DMS53 (cell line): ENCODE data around the gene VEZF1.
A peak's percentile ranks its signal among the peaks of the same experiment; 100 is the strongest.
"Not testable (repeated sequence)": the region's sequence is repeated elsewhere in the genome, so short reads cannot be mapped to it uniquely, and the experiment has no call there.

Source experiments
- DNase-seq: peaks from one replicate; lab custom pipeline; 2025; lab: John Stamatoyannopoulos, UW

Gene VEZF1

DNA sequence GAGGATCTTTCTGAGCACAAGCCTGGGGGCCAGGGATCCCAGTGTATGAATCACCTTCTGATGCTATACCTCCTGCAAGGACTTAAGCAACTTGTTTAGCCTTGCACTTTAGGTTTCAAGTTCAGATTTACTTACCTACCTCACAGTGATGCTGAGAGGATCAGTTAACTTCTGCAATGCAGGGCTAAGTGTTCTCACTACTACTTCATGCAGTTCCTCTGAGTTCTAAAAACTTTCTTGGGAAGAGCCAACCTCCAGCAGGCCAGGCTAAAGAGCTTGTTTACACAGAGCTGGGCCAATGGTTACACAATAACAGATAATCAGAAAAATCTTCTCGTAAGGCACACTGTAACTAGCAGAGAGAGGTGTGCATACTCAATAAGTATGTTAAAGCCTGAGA is 13.0 kb downstream of the VEZF1 start:
- no peak for DNase-seq

DNA sequence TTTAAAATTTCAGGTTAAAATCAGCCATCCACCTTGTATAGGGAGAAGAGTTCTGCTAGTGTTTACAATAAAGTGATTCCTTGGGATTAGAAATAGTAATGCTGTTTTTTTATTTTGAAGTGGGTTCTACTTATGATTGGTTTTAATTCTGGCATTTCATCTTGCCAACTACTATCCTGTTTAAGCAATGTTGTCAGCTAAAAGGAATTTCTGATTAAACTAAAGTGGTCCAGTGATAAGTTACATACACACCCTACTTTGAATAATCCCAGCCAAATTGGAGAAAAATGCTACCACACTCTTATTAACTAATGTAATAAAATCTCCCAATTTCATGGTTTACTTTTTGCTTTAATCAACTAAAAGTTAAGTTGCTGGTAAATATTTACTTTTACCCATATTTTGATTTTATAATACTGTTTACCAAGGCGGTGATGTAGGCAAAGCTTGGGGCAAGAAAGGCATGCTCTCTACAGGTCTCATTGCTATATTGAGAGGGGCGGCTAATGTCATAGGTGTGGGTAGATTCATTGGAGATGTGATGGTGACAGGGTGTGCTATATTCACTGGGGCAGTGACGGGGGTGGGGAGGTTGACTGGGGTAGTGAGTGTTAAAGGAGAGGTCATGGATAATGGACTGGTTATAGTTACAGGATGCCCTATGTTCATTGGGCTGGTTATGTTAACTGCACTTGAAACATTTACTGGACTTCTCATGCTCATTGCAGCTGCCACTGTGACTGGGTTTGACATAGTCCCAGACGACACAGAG is 13.8 kb downstream of the VEZF1 start:
- DNase-seq = not testable (repeated sequence)

DNA sequence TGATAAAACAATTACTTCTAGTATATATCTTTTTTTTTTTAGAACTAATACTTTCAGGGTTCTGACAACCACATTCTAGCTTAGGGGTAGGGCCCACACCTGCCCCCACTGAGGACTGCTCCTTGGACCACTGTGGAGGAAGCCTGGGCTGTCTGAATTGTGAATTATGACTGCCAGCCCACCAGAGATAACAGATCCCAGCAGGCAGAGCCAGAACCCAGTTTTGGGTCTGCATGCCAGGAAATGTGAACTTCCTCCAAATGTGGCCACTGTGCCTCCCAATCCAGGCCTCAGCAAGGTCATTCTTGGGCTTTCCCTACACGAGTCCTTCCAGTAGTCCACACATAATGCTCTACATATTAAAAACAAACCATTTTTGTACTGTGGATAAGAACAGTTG is 15.9 kb downstream of the VEZF1 start:
- DNase-seq = no peak

DNA sequence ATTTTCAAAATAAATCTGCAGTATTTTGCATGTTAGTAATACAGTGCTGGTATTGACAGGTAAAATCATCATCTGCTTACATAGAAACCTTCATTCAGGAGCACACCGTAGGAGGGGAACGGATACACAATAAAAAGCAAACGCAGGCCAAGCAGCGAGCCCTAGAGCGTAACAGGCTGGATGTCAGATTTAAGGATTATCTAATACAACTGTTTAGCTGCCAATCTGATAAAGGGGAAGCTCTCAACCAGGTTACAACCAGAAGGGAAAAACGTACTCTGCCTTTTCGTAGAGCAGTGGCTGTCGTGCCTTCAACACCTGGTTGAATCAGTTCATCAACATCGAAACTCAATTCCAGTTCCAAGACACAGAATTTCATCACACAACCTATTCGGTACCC is 16.5 kb downstream of the VEZF1 start:
- no peak for DNase-seq

DNA sequence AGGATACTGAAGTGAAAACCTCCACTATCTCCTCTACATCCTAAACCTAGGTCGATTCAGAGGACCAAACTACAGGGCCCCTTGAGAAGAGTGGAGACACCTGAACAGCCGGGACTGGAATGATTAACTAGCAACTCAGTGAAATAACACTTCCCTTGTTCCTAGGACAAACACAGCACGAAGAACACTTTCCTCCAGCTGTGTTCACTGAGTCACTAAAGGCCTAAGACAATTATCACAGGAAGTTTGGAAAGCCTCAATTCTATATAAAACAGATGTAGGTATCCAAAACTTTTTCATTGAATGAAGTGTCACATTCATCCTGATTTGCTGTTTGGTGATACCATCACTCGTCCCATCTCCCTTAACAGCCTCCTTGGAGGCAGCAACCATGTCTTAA is 17.3 kb downstream of the VEZF1 start:
- peak; percentile 47 for DNase-seq

DNA sequence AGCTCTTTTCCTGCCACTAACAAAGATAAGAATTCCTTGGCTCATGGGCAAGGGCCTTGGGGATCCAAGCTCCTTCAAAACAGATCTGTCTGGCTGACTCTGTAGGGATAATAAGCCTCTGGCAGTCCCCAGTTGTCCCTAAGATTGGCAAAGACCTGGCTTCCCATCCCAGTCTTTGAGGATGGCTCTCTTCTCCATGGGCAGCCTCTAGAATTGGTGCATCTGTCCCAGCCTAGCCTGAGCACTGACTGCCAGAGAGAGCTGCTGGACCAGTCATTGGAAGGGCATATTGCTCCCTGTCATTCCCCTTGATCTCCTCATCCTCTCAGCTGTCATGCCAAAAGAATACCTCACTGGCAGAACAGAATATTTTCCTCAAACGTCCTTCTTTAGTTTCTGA is 19.6 kb downstream of the VEZF1 start:
- no peak for DNase-seq

DNA sequence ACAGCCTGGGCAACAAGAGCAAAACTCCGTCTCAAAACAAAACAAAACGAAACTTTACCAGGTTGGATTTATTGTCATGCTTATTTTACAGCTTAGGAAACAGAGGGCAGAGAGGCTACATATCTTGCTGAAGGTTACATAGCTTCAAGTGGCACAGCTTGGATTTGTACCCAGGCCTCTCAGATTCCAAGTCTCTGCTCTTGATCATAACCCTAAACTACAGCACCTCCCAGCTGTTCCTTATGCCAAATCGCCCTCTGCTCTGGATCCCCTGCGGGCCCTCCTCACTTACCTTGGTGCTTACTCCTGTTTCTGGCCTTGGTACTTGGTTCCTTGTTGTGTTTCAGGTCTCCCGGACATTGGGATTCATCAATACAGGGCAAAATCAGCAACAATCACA is 21.2 kb downstream of the VEZF1 start:
- no peak for DNase-seq

DNA sequence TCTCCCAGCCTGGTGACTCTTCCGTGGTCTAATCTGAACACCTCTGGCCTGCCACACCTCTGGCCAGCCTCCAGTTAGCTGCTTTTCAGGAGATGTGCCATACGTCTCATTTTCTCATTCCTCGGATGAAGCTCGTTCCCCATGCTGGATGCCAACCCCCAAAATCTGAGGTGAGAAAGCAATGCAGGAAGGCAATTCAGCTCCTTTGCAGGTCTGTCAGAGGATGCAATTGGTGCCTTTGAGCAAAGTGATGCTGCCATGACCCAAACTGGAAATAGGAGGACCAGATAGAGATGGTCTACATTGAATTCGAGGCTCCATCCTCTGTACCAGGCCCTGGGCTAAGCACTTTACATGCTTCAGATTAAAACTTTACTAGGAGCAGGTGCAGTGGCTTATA is 21.8 kb downstream of the VEZF1 start:
- no peak for DNase-seq

DNA sequence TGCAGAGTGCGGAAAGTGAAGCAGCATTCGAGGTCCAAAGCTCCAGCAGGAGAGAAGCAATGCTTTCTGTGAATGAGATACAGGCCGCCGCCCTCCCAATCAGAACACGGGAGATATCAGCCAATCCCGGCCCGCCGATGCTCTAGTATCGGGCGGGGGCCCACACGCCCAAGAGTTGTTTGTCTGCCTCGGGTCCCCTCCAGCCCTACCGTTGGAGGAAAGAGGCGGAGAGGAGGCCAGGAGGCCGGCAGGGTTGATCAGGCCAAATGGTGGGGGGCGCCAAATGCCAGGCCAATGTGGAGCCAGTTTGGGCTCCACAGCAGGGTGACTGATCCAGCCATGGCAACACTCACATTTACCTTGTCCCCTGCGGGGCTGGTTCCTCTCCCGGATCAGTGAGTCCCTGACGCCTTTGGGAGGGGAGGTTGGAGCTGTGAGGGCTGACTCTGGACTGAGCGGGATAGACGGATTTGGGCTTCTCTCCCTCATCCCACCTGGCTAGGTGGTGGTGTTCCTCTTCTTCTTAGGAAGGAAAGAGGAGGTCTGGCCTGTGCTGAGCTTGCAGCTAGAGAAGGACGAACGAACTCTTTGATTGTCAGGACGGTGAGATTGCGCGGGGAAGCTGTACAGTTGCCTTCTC is 22.4 kb downstream of the VEZF1 start:
- no peak for DNase-seq

DNA sequence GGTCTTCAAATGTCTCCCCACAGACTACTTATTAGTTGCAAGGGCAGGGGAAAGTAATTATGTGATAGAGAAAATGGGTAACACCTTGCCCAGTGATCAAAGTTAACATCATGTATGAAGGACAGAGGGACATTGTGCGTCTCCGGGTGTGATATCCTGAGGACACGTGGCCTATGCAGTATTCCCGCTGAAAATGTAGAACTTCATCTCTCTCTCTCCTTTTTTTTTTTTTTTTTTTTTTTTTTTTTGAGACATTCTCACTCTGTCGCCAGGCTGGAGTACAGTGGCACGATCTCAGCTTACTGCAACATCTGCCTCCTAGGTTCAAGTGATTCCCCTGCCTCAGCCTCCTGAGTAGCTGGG is 24.9 kb downstream of the VEZF1 start:
- DNase-seq = no peak

DNA sequence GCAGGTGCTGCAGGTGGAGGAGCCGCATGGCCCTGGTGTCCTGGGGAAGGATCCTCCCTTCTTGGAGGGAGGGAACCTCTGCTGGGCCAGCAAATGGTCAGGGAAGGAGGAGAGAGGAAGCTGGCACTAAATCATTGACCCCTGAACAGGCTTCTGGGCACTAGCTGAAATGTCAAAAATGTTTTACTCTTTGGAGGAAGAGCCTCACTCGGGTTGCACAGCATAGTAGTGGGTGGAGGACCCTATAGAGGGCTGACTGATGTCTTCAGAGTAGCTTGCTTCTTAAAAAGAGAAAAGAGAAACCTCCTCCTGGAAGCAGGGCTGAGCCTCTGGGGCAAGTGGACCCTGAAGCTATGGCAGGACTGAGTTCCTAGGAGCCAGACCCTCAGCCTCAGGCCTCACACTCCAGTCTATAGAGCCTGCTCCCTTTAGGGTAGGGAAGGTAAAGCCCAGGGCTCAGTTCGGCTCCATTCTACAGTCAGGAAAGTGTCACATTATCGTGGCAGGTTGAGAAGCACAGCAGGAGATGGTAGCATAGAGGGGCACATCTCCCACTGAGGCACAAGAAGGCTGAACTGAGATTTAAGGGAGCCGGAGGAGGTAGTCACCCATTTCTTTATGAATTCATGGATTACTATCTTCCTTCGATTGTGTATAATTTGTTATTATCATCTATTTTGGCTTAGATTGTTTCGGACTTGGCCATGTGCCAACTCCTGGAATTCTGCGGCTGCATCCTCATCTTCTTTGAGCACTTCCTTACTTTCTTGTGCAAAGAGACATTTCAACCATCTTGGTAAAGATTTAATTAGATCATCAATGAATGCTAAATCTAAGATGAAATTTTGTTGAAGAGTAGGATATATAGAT is 25.5 kb downstream of the VEZF1 start:
- no peak for DNase-seq

DNA sequence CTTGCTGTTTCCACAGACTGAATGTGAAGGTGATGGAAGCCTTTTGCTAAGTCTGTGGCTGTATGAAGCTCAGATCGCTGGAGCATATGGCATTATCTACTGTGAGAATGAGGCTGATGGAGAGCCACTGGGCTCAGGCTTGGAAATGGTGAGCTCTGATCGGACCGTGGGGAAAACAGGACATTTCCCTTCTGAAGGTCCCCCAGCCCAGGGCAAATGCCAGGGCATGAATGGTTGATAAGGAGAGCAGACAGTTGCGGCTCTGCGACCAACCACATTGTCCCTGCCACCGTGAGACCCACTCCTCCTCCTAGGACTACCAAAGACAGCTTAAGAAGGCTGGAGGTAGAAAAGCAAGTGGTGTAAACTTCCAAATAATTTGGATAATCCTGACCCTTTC is 28.1 kb downstream of the VEZF1 start:
- no peak for DNase-seq

DNA sequence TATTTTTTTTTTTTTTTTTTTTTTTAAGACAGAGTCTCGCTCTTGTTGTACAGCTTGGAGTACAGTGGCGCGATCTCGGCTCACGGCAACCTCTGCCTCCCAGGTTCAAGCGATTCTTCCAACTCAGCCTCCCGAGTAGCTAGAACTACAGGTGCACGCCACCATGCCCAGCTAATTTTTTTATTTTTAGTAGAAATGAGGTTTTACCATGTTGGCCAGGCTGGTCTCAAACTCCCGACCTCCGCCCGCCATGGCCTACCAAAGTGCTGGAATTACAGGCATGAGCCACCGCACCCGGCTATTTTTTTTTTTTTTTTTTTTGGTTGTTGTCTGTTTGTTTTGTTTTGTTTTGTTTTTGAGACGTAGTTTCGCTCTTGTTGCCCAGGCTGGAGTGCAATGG is 29.7 kb downstream of the VEZF1 start:
- not testable (repeated sequence) for DNase-seq

DNA sequence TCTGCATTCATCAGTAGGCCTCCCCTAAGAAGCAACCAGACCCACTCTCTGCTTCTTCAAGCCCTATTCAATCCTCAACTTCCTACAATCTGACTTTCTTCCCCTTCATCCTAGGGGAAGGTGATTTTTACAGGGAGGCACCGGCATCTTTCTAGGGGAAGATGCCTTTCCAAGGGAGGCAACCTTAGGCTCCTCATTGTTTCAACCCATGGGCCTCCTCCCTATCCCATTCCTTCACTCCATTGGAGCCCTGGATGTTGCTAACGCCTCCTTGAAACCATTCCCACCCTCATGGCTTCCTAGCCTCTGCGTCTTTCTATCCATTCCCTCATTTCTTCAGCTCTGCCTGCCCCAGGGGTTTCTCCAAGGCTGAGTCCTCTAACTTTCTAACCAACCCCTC is 30.2 kb downstream of the VEZF1 start:
- DNase-seq = no peak

DNA sequence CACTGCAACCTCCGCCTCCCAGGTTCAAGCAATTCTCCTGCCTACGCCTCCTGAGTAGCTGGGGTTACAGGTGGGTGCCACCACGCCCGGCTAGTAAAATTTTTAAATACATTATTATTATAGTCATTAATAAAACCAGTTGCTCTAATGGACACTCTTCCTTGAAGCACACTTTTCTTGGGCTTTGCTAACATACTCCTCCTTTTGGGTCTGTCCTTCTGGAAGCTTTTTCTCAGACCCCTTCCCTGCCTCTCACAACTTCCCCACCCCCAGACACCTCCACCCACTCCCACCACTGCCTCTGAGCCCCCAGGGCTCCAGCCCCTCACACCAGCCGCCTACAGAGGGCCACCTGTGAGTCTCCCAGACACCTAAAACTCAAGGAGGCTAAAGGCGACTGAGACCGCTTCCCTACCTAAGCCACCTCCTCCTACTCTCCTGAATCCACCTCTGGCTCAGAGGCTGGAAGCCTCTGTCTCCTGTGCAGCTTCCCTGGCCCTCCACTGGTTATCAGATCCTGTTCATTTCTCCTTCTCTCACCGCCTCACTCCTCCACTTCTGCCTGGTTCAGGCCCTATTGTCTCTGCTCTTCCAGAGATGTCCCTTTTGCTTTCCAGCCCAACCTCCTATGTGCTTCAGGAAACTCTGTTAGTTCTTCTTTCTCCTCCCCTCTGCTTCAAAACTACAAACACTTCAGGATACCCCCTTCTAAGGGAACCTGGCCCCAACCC is 30.8 kb downstream of the VEZF1 start:
- DNase-seq = no peak

DNA sequence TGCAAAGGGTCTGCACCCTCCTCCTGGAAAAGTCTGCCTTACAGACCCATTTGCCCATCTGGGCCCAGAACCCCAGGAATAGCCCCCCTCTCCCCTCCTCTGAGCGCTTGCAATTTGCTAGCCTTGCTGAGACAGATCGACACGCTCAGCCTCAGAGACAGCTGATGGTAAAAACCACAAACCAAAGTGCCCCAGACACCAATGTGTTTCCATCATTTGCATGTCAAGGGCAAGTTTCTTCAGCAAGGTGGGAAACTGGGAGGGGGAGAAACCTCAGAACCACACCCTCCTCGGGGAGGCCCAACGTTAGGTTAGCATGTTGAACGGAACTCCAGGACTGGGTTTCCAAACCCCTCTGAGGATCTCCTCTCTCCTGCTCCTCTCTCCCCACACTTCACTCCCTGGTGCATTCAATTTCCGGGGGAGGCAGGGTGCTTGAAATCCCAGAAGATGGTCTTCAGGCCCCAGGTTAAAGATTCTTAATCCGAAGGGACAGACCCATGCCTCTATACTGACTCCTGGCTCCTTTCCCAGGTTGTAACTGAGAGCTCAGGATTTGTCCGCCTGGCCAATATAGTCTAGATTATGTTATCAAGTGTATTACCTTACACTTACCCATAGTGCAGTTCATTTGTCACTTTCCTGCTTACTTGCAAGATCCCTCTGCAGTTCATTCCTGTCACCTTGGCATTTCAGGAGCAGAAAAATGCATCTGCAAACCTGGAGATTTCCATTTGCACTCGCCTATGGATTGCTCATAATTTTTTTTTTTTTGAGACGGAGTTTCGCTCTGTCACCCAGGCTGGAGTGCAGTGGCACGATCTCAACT is 31.5 kb downstream of the VEZF1 start:
- no peak for DNase-seq

DNA sequence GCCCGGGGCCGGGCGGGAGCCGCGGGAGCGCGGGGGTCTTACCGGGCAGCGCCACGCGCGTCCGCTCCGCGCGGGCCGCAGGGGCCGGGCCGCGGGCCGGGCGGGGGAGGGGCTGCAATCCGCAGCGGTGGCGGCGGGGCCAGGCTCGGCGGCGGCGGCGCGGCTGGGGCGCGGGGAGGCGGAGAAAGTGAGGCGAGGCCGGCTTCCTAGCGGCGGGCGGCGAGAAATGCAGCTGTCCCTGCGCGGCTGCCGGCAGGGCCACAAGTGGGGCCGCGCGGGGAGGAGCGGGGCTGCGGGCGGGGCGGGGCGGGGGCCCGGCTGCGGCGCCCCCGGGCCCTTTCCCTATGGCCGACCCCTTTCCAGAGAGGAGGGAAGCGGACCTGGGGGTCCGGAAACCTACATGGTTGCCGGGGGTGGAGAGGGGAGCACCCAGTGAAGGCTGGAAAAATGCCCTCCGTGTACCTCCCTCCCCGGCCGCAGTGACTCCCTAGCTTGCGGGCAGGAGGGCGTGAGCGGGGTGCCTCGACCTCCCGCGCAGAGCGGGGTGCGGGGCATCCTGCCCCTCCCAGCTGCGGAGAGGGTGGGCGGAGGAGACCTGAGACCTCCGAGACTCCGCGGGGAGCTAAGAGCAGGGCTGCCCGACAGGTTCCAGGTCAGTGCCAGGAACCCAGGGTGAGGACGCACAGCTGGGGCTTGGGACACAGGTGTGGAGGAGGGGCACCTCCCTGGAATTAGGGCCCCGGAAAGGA is 32.7 kb downstream of the VEZF1 start, which contains the start of gene CUEDC1:
CUEDC1 (minus strand) TSS at position 230 of the 749 bp plus-strand sequence. CDS start 69,848 bp downstream, outside the sequence.
- peak; percentile 82 for DNase-seq

DNA sequence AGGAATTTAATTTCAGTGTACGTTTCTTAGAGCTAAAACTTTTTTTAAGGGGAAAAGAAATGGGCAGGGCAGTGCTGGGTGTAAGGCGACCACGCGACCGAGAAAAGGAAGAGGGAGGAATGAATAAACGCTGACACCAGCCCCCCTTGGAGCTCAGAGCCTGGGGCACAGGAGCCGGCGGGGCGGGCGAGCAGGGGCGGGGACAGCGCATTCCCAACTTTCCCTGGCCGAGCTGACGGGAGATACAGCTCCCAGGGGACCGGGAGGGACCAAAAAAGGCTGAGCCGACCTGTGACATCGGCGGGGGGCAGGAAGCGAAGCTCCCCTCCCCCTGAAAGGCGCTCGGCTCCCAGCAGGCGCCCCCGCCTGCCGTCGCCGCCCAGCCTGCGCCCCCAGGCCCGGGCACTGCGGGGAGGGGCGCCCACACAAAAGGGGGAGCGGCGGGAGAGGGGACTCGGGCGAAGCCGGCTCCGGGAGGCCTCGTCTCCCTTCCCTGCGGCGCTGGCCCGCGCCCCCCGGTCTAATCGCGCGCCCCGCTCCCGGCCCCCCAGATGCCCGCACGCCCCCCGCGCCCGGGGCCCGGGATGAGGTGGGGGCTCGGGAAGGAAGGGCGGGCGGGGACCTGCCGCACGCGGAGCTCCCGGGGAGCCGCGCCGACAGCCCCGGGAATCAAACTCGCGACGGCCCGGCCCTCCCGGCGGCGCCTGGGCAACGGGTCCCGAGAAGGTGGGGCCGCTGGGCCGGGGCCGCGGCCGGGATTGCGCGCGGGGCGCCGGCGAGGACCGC is 33.5 kb downstream of the VEZF1 start:
- peak; percentile 58 for DNase-seq

DNA sequence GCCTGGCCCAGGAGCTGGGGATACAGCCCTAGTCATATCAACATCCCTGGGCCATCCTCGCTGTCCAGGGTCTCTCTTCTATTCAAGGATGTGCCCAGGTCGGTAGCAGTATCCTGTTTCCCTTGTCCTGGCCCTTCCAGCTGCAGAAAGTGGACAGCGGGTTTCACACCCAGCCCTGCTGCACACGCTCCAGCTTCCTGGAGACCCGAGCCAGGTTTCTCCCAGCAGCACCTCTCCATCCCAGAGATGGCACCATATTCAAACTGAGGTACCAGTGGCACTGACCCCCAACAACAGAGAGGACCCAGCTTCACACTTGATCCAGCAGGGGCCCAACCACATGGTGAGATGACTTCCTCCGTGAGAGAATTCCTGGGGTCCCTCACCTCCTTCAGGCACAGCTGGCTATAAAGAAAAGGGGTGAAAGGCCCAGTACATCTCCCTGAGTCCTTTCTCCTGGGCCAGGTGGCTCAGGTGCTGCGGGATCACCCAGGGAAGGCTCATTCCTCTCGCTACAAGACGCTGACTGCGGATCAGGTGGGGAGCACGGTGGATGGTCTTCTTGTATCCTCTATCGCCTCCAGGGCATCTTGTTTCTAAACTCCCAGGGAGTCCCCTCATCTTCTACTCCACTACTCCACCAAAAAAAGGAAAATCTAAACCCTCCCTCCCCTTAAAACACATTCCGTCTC is 34.2 kb downstream of the VEZF1 start:
- peak; percentile 31 for DNase-seq
